Spleen (tissue), 11 donors: ENCODE measurements around the gene EDN1. TPM values are rescaled to one million over a fixed set of nuclear protein-coding genes. Genes with fewer than 3 reads are reported as not detected.
A peak's percentile ranks its signal among the peaks of the same experiment; 100 is the strongest.

ENCODE experiments used
- DNase-seq: peaks from one replicate; pipeline ENCODE4 v3.0.0-alpha.2; 2020
- H3K27ac ChIP-seq, 8 donors: fragments of 200-600 bp; sonication (generic) in 7 of 8; 1 replicate in 4 of 8; 2 replicates in 4 of 8; pipeline versions ENCODE4 v1.5.0 to v1.8.0; 2016 to 2021; ENCODE audit warnings: inconsistent platforms in 4 of 8, mild to moderate bottlenecking in 4 of 8, moderate library complexity in 1 of 8
- H3K27me3 ChIP-seq, 7 donors: fragments of 200-600 bp; sonication (generic) in 6 of 7; replicated peaks in 1 of 7; 1 replicate in 4 of 7; 2 replicates in 3 of 7; pipeline versions ENCODE4 v1.5.0 to v1.8.0; 2016 to 2021; ENCODE audit warnings: inconsistent platforms in 3 of 7, mild to moderate bottlenecking in 1 of 7
- H3K36me3 ChIP-seq, 6 donors: fragments of 200-600 bp; sonication (generic) in 5 of 6; 1 replicate in 4 of 6; 2 replicates in 2 of 6; pipeline versions ENCODE4 v1.5.0 to v1.8.0; 2016 to 2021; ENCODE audit warnings: inconsistent platforms in 2 of 6
- H3K4me1 ChIP-seq, 6 donors: fragments of 200-600 bp; sonication (generic) in 5 of 6; 1 replicate in 3 of 6; 2 replicates in 3 of 6; pipeline versions ENCODE4 v1.5.0 to v1.8.0; 2016 to 2021; ENCODE audit warnings: inconsistent platforms in 3 of 6
- H3K4me3 ChIP-seq, 8 donors: fragments of 200-600 bp; sonication (generic) in 7 of 8; 1 replicate in 4 of 8; 2 replicates in 4 of 8; pipeline versions ENCODE4 v1.5.0 to v1.8.0; 2016 to 2021; ENCODE audit warnings: inconsistent platforms in 4 of 8, mild to moderate bottlenecking in 4 of 8, moderate library complexity in 2 of 8
- H3K9me3 ChIP-seq, 8 donors: fragments of 200-600 bp; sonication (generic) in 7 of 8; 1 replicate in 4 of 8; 2 replicates in 4 of 8; pipeline versions ENCODE4 v1.5.0 to v1.8.0; 2016 to 2021; ENCODE audit warnings: inconsistent platforms in 4 of 8
- POLR2A ChIP-seq, 3 donors: fragments of 450-650 bp; IDR thresholded peaks; one replicate each; pipeline ENCODE4 v1.5.1; 2017; ENCODE audit warnings: antibody characterized with exemption in 3 of 3, mild to moderate bottlenecking in 1 of 3
- POLR2AphosphoS5 ChIP-seq, 3 donors: sonication (generic); formaldehyde crosslinking; IDR thresholded peaks; one replicate each; pipeline ENCODE4 v1.5.1; 2017; ENCODE audit warnings: antibody characterized with exemption in 3 of 3
- WGBS, 5 donors: extraction: QIAGEN DNeasy Blood & Tissue Kit in 3 of 5; methylation state at CpG; one replicate each; pipeline versions ENCODE4 v1.1.5 to v1.1.7; 2013 to 2018; 5-methylcytosine and 5-hydroxymethylcytosine counted together
- intact Hi-C: fragments of 100-400 bp; cut with DNase I; formaldehyde crosslinking; loops from one replicate; pipeline ENCODE4 v1.15.0; 2023; ENCODE audit warnings: low total_unique reads
- polyA plus RNA-seq, 3 donors: library from polyadenylated mRNA; stranded (reverse); fragments of 200-250 nt; gene quantifications; one replicate each; pipeline ENCODE4 v1.2.1, GENCODE V29; 2013
- total RNA-seq, 7 donors: library from RNA; depleted of rRNA in 3 of 7; stranded (reverse); fragments of >200 nt in 3 of 7; fragmentation: NEBNext Ultra II Directional in 4 of 7; extraction: Animal tissue kit (Norgen Biotek cat#: 25700) in 4 of 7; gene quantifications; one replicate each; pipeline versions ENCODE4 v1.1.0 to v1.2.1, GENCODE V29; 2016 to 2021
- TF ChIP-seq, protein P1 (sequence below), 11 experiments: fragments of 200-600 bp in 7 of 11; fragments of 450-650 bp in 4 of 11; sonication (generic) in 4 of 11; IDR thresholded peaks in 8 of 11; conservative IDR thresholded peaks in 3 of 11; 1 replicate in 7 of 11; 2 replicates in 4 of 11; pipeline versions ENCODE4 v1.4.0 to v1.8.0; 2016 to 2021; ENCODE audit warnings: antibody characterized with exemption in 11 of 11, inconsistent platforms in 4 of 11, mild to moderate bottlenecking in 1 of 11
- donor health status: healthy with polysubstance abuse.
- donor health status: DM: no; HTN: no; CAD: no; lungs with moderate emphysema.
- donor health status: DM: no; HTN: no; CAD: no.
- donor health status: Bipolar disorder and iron deficiency.
- donor health status: healthy.
- donor health status: DM: no; HTN: no; CAD: no.
- donor health status: DM: yes; HTN: yes; CAD: no.

Gene EDN1
- total and polyA plus RNA-seq, 10 donors, result 5.2 to 27.1 (median 13.4) TPM

- Histone ChIP-seq H3K4me1 (peaks cover 3 to 44% (median 23%) of the 10 kb centered on the region in 6 donors), H3K27me3 (peaks cover 0 to 13% (median 5%) of the 10 kb centered on the region in 7 donors), H3K9me3 (no peaks in the 10 kb centered on the region), H3K27ac (peak overlapping the region in 3 of 8 donors; percentile 8 to 20 (median 17)), H3K36me3 (no peaks in the 10 kb centered on the region), H3K4me3 (no peak overlapping the region)
- intact Hi-C loops, result no loop called here
- TF ChIP-seq POLR2AphosphoS5 (IDR thresholded peaks at IDR 0.05) (no peak), POLR2A (IDR thresholded peaks at IDR 0.05) (no peak)
- TF ChIP-seq, protein P1, sequence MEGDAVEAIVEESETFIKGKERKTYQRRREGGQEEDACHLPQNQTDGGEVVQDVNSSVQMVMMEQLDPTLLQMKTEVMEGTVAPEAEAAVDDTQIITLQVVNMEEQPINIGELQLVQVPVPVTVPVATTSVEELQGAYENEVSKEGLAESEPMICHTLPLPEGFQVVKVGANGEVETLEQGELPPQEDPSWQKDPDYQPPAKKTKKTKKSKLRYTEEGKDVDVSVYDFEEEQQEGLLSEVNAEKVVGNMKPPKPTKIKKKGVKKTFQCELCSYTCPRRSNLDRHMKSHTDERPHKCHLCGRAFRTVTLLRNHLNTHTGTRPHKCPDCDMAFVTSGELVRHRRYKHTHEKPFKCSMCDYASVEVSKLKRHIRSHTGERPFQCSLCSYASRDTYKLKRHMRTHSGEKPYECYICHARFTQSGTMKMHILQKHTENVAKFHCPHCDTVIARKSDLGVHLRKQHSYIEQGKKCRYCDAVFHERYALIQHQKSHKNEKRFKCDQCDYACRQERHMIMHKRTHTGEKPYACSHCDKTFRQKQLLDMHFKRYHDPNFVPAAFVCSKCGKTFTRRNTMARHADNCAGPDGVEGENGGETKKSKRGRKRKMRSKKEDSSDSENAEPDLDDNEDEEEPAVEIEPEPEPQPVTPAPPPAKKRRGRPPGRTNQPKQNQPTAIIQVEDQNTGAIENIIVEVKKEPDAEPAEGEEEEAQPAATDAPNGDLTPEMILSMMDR (IDR thresholded peaks at IDR 0.05 in 8 of 11, conservative IDR thresholded peaks at IDR 0.05 in 3 of 11), result no peak
- 46 to 71% (median 62%) methylated on average over 4 of the region's 4 CpGs for WGBS, 5 donors
- no peak for DNase-seq
Observed at GRCh38 chr6:12286373-12287110, 3.6 kb upstream of the EDN1 start.

- intact Hi-C loops, result no loop called here
- peak; percentile 71 for DNase-seq
- 85 to 92% (median 89%) methylated on average over 6 to 13 of the region's 13 CpGs for WGBS, 5 donors
- Histone ChIP-seq H3K4me3 (no peak overlapping the region), H3K27ac (no peak overlapping the region), H3K9me3 (no peaks in the 10 kb centered on the region), H3K36me3 (no peaks in the 10 kb centered on the region), H3K4me1 (peaks cover 3 to 57% (median 25%) of the 10 kb centered on the region in 6 donors), H3K27me3 (peaks cover 0 to 29% (median 15%) of the 10 kb centered on the region in 7 donors)
- TF ChIP-seq, protein P1 (IDR thresholded peaks at IDR 0.05 in 8 of 11, conservative IDR thresholded peaks at IDR 0.05 in 3 of 11), result no peak
- no peak for TF ChIP-seq POLR2A (IDR thresholded peaks at IDR 0.05)
- TF ChIP-seq POLR2AphosphoS5 (IDR thresholded peaks at IDR 0.05), result no peak
Observed at GRCh38 chr6:12288211-12288618, 1.9 kb upstream of the EDN1 start.

GRCh38 chr6:12288914-12289313 lies 1.2 kb upstream of the EDN1 start:
- intact Hi-C loops, result no loop called here
- no peak for TF ChIP-seq POLR2AphosphoS5 (IDR thresholded peaks at IDR 0.05)
- TF ChIP-seq, protein P1 (IDR thresholded peaks at IDR 0.05 in 8 of 11, conservative IDR thresholded peaks at IDR 0.05 in 3 of 11), result no peak
- TF ChIP-seq POLR2A (IDR thresholded peaks at IDR 0.05), result no peak
- H3K4me1 ChIP-seq, result peaks cover 3 to 57% (median 25%) of the 10 kb centered on the region in 6 donors
- 67 to 76% (median 68%) methylated on average over 3 of the region's 3 CpGs for WGBS, 5 donors
- no peaks in the 10 kb centered on the region for H3K9me3 ChIP-seq
- H3K4me3 ChIP-seq, result peak overlapping the region in 2 of 8 donors; percentile 53 to 75
- H3K27ac ChIP-seq, result peak overlapping the region in 4 of 8 donors; percentile 9 to 77 (median 72)
- H3K27me3 ChIP-seq, result peaks cover 0 to 35% (median 15%) of the 10 kb centered on the region in 7 donors
- DNase-seq, result no peak
- no peaks in the 10 kb centered on the region for H3K36me3 ChIP-seq

DNA sequence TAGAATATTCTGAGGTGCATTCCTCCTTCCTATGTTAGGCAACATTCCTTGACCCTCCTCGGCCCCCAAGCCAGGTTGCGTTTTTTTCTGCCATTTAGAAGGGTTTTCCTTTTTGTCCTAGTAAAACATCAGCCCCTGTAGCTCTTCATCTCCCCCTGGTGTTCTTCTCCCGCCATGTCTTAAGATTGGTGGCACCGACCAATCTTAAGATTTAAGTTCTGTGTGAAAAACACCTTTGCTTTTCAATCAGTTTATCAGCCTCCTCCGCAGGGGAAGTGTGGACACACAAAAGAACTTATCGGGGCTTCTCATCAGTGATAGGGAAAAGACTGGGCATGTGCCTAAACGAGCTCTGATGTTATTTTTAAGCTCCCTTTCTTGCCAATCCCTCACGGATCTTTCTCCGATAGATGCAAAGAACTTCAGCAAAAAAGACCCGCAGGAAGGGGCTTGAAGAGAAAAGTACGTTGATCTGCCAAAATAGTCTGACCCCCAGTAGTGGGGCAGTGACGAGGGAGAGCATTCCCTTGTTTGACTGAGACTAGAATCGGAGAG lies 719 bp upstream of the EDN1 start:
- Histone ChIP-seq H3K36me3 (no peaks in the 10 kb centered on the region), H3K9me3 (no peaks in the 10 kb centered on the region), H3K27ac (peak overlapping the region; percentile 9 to 77 (median 71)), H3K4me1 (peaks cover 3 to 57% (median 25%) of the 10 kb centered on the region in 6 donors), H3K4me3 (peak overlapping the region; percentile 43 to 75 (median 46)), H3K27me3 (peaks cover 0 to 35% (median 15%) of the 10 kb centered on the region in 7 donors)
- TF ChIP-seq POLR2AphosphoS5 (IDR thresholded peaks at IDR 0.05), result no peak
- no peak for TF ChIP-seq POLR2A (IDR thresholded peaks at IDR 0.05)
- TF ChIP-seq, protein P1 (IDR thresholded peaks at IDR 0.05 in 8 of 11, conservative IDR thresholded peaks at IDR 0.05 in 3 of 11), result peak; percentile 54 to 82 (median 74)
- intact Hi-C loops, result no loop called here
- 2 to 3% (median 2%) methylated on average over 13 of the region's 13 CpGs for WGBS, 5 donors
- DNase-seq, result no peak
